Measurements from ENCODE around the gene ZNF770. TPM values are rescaled to one million over a fixed set of nuclear protein-coding genes. Genes with fewer than 3 reads are reported as not detected.

Gene ZNF770, protein sequence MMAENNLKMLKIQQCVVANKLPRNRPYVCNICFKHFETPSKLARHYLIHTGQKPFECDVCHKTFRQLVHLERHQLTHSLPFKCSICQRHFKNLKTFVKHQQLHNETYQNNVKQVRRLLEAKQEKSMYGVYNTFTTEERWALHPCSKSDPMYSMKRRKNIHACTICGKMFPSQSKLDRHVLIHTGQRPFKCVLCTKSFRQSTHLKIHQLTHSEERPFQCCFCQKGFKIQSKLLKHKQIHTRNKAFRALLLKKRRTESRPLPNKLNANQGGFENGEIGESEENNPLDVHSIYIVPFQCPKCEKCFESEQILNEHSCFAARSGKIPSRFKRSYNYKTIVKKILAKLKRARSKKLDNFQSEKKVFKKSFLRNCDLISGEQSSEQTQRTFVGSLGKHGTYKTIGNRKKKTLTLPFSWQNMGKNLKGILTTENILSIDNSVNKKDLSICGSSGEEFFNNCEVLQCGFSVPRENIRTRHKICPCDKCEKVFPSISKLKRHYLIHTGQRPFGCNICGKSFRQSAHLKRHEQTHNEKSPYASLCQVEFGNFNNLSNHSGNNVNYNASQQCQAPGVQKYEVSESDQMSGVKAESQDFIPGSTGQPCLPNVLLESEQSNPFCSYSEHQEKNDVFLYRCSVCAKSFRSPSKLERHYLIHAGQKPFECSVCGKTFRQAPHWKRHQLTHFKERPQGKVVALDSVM
- polyA plus RNA-seq (2013, experiment 1 of 2): 28.0 TPM
- polyA plus RNA-seq (2013, experiment 2 of 2): 29.4 TPM

GRCh38 chr15:34988027-34988902 lies at the start of gene ZNF770:
Gene ZNF770, minus strand, starts transcription at chr15:34988287. Its CDS starts 4,853 bp downstream, at chr15:34983434.
- Histone ChIP-seq H2AFZ (ENCODE audit: low read length) (peak within 1 kb of the TSS; percentile 88), H2BK120ac (ENCODE audit: low read depth, low read length) (no peak within 1 kb of the TSS), H3K79me1 (ENCODE audit: low read depth, low read length) (peaks cover 4% of the 10 kb centered on the region), H2AK5ac (ENCODE audit: low read depth, low read length) (no peak within 1 kb of the TSS), H3K27me3 (ENCODE audit: control insufficient read depth in 3 of 3, insufficient read depth in 3 of 3, low read depth in 1 of 3, low read length in 3 of 3) (no peaks in the 10 kb centered on the region), H4K8ac (ENCODE audit: low read depth, low read length) (peak within 1 kb of the TSS; percentile 92), H3K4me3 (ENCODE audit: low read length in 2 of 2) (peak within 1 kb of the TSS; percentile 65 to 96), H2BK12ac (ENCODE audit: low read length) (no peak within 1 kb of the TSS), H2BK15ac (ENCODE audit: low read length) (no peak within 1 kb of the TSS), H3K36me3 (replicated peaks in 1 of 2; ENCODE audit: control insufficient read depth in 2 of 2, insufficient read depth in 2 of 2, low read length in 2 of 2) (peaks cover 5 to 33% of the 10 kb centered on the region in 2 donors), H3K4ac (ENCODE audit: low read length) (peak within 1 kb of the TSS; percentile 13), H3K23ac (ENCODE audit: low read depth, low read length, poor library complexity) (peak within 1 kb of the TSS; percentile 97), H2BK5ac (ENCODE audit: low read length) (no peak within 1 kb of the TSS), H3K9me3 (replicated peaks in 1 of 2; ENCODE audit: control insufficient read depth in 2 of 2, insufficient read depth in 1 of 2, low read depth in 1 of 2, low read length in 2 of 2) (no peaks in the 10 kb centered on the region), H3K4me1 (ENCODE audit: control insufficient read depth in 2 of 2, insufficient read depth in 1 of 2, low read depth in 1 of 2, low read length in 2 of 2) (peaks cover 7 to 9% of the 10 kb centered on the region in 2 donors), H3K14ac (ENCODE audit: low read length) (no peak within 1 kb of the TSS), H3K9ac (ENCODE audit: low read depth, low read length, poor library complexity) (peak within 1 kb of the TSS; percentile 83), H3K4me2 (ENCODE audit: insufficient read depth, low read length, poor library complexity, severe bottlenecking) (peak within 1 kb of the TSS; percentile 83), H3K27ac (replicated peaks; ENCODE audit: low read length) (peak within 1 kb of the TSS; percentile 48), H3K18ac (ENCODE audit: low read length) (peak within 1 kb of the TSS; percentile 84), H4K91ac (ENCODE audit: low read depth, low read length, poor library complexity) (peak within 1 kb of the TSS; percentile 19)
- DNase-seq (ENCODE audit: low spot score): peak; percentile 77
- no CpG with 5 or more reads among the region's 60 CpGs for WGBS, 2 donors (ENCODE audit: extremely low coverage in 2 of 2, insufficient read length in 2 of 2, insufficient replicate concordance in 1 of 2)

DNA sequence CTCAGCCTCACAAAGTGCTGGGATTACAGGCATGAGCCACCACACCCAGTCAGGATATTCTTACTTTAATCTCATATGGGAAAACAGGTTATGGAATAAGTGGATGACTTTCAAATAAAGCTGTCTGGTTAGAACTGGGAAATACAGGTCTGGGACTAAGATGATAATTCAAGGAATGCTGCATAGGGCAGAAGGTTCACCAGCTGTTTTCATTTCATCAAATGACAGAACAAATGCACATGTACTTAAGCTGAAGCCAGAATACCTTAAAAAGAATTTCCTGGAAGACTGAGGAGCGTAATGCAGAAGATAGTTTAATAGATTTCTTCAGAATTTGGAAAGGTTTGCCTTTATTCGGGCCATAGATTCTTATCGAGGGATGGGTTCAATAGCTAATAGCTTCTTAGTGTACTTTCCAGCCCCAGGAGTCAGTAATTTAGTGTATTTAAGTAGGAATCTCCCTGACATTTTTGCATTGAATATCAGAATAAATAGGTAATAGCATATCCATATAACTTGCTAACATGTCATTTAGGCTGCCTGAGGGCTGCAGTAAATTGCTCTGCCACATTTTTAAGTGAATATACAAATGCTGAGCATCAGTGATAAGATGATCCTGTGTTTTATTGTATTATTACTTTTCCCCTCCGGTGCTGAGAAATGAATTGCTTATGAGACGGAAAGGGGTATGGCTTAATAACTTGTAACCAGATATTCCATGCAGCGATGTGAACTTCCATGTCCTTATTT lies 40.3 kb upstream of the ZNF770 start:
- DNase-seq (ENCODE audit: low spot score): no peak
- Histone ChIP-seq H2BK15ac (ENCODE audit: low read length) (no peak overlapping the region), H2AFZ (ENCODE audit: low read length) (no peak overlapping the region), H3K79me1 (ENCODE audit: low read depth, low read length) (no peaks in the 10 kb centered on the region), H2BK120ac (ENCODE audit: low read depth, low read length) (no peak overlapping the region), H3K4me3 (ENCODE audit: low read length in 2 of 2) (no peak overlapping the region), H3K36me3 (replicated peaks in 1 of 2; ENCODE audit: control insufficient read depth in 2 of 2, insufficient read depth in 2 of 2, low read length in 2 of 2) (no peaks in the 10 kb centered on the region), H3K9ac (ENCODE audit: low read depth, low read length, poor library complexity) (no peak overlapping the region), H4K91ac (ENCODE audit: low read depth, low read length, poor library complexity) (no peak overlapping the region), H3K4ac (ENCODE audit: low read length) (no peak overlapping the region), H3K18ac (ENCODE audit: low read length) (no peak overlapping the region), H2BK12ac (ENCODE audit: low read length) (no peak overlapping the region), H3K27me3 (ENCODE audit: control insufficient read depth in 3 of 3, insufficient read depth in 3 of 3, low read depth in 1 of 3, low read length in 3 of 3) (no peaks in the 10 kb centered on the region), H3K4me1 (ENCODE audit: control insufficient read depth in 2 of 2, insufficient read depth in 1 of 2, low read depth in 1 of 2, low read length in 2 of 2) (no peaks in the 10 kb centered on the region), H3K27ac (replicated peaks; ENCODE audit: low read length) (no peak overlapping the region), H4K8ac (ENCODE audit: low read depth, low read length) (no peak overlapping the region), H3K23ac (ENCODE audit: low read depth, low read length, poor library complexity) (no peak overlapping the region), H3K14ac (ENCODE audit: low read length) (no peak overlapping the region), H2BK5ac (ENCODE audit: low read length) (no peak overlapping the region), H2AK5ac (ENCODE audit: low read depth, low read length) (no peak overlapping the region), H3K9me3 (replicated peaks in 1 of 2; ENCODE audit: control insufficient read depth in 2 of 2, insufficient read depth in 1 of 2, low read depth in 1 of 2, low read length in 2 of 2) (no peaks in the 10 kb centered on the region), H3K4me2 (ENCODE audit: insufficient read depth, low read length, poor library complexity, severe bottlenecking) (no peak overlapping the region)
- no CpG with 5 or more reads among the region's 6 CpGs for WGBS, 2 donors (ENCODE audit: extremely low coverage in 2 of 2, insufficient read length in 2 of 2, insufficient replicate concordance in 1 of 2)

- H3K18ac ChIP-seq (ENCODE audit: low read length): no peak overlapping the region
- H2BK15ac ChIP-seq (ENCODE audit: low read length): no peak overlapping the region
- no peak overlapping the region for H3K9ac ChIP-seq (ENCODE audit: low read depth, low read length, poor library complexity)
- no peaks in the 10 kb centered on the region for H3K79me1 ChIP-seq (ENCODE audit: low read depth, low read length)
- no peak overlapping the region for H2AK5ac ChIP-seq (ENCODE audit: low read depth, low read length)
- no peak overlapping the region for H2BK120ac ChIP-seq (ENCODE audit: low read depth, low read length)
- no peaks in the 10 kb centered on the region for H3K9me3 ChIP-seq (replicated peaks in 1 of 2; ENCODE audit: control insufficient read depth in 2 of 2, insufficient read depth in 1 of 2, low read depth in 1 of 2, low read length in 2 of 2)
- peaks cover 0 to 3% of the 10 kb centered on the region in 2 donors for H3K4me1 ChIP-seq (ENCODE audit: control insufficient read depth in 2 of 2, insufficient read depth in 1 of 2, low read depth in 1 of 2, low read length in 2 of 2)
- H2AFZ ChIP-seq (ENCODE audit: low read length): no peak overlapping the region
- H2BK5ac ChIP-seq (ENCODE audit: low read length): no peak overlapping the region
- H3K27ac ChIP-seq (replicated peaks; ENCODE audit: low read length): no peak overlapping the region
- no peaks in the 10 kb centered on the region for H3K27me3 ChIP-seq (ENCODE audit: control insufficient read depth in 3 of 3, insufficient read depth in 3 of 3, low read depth in 1 of 3, low read length in 3 of 3)
- H3K4me3 ChIP-seq (ENCODE audit: low read length in 2 of 2): no peak overlapping the region
- DNase-seq (ENCODE audit: low spot score): no peak
- no peaks in the 10 kb centered on the region for H3K36me3 ChIP-seq (replicated peaks in 1 of 2; ENCODE audit: control insufficient read depth in 2 of 2, insufficient read depth in 2 of 2, low read length in 2 of 2)
- H3K4me2 ChIP-seq (ENCODE audit: insufficient read depth, low read length, poor library complexity, severe bottlenecking): no peak overlapping the region
- no peak overlapping the region for H4K8ac ChIP-seq (ENCODE audit: low read depth, low read length)
- H3K4ac ChIP-seq (ENCODE audit: low read length): no peak overlapping the region
- H3K14ac ChIP-seq (ENCODE audit: low read length): no peak overlapping the region
- no peak overlapping the region for H3K23ac ChIP-seq (ENCODE audit: low read depth, low read length, poor library complexity)
- WGBS, 2 donors (ENCODE audit: extremely low coverage in 2 of 2, insufficient read length in 2 of 2, insufficient replicate concordance in 1 of 2): no CpG with 5 or more reads among the region's 3 CpGs
- H4K91ac ChIP-seq (ENCODE audit: low read depth, low read length, poor library complexity): no peak overlapping the region
- H2BK12ac ChIP-seq (ENCODE audit: low read length): no peak overlapping the region
These were observed 35.7 kb upstream of the ZNF770 start for GRCh38 chr15:35023804-35024203.
